Liver (tissue), 3 donors: ENCODE data around the gene GFRA1.

Experiments
- ATF3 ChIP-seq: IDR thresholded peaks from 2 replicates; pipeline ENCODE4 v1.6.1; 2016; ENCODE audit warnings: antibody characterized with exemption
- EGR1 ChIP-seq, 2 donors: IDR thresholded peaks; 2 replicates each; pipeline ENCODE4 v1.6.1; 2016 to 2018; ENCODE audit warnings: antibody characterized with exemption in 2 of 2, low read depth in 2 of 2
- FOXA1 ChIP-seq: IDR thresholded peaks from 2 replicates; pipeline ENCODE4 v1.6.1; 2016; ENCODE audit warnings: antibody characterized with exemption
- MAX ChIP-seq: IDR thresholded peaks from 2 replicates; pipeline ENCODE4 v1.6.1; 2016; ENCODE audit warnings: antibody characterized with exemption
- SP1 ChIP-seq: IDR thresholded peaks from 2 replicates; pipeline ENCODE4 v1.6.1; 2018; ENCODE audit warnings: antibody characterized with exemption, mild to moderate bottlenecking
- TAF1 ChIP-seq: conservative IDR thresholded peaks from 2 replicates; pipeline ENCODE4 v1.6.1; 2016; ENCODE audit warnings: antibody characterized with exemption, mild to moderate bottlenecking
- TF ChIP-seq, protein P1 (sequence below): fragments of 150-350 bp; IDR thresholded peaks from 2 replicates; pipeline ENCODE4 v1.5.1; 2017; ENCODE audit warnings: improper control_type of control experiment, low read depth, low read length; ENCODE audit not compliant: missing input control
- donor health status: healthy.
- donor health status: healthy.

GRCh38 chr10:116168745-116169144, 104.3 kb downstream of the GFRA1 start:
- TF ChIP-seq, protein P1, sequence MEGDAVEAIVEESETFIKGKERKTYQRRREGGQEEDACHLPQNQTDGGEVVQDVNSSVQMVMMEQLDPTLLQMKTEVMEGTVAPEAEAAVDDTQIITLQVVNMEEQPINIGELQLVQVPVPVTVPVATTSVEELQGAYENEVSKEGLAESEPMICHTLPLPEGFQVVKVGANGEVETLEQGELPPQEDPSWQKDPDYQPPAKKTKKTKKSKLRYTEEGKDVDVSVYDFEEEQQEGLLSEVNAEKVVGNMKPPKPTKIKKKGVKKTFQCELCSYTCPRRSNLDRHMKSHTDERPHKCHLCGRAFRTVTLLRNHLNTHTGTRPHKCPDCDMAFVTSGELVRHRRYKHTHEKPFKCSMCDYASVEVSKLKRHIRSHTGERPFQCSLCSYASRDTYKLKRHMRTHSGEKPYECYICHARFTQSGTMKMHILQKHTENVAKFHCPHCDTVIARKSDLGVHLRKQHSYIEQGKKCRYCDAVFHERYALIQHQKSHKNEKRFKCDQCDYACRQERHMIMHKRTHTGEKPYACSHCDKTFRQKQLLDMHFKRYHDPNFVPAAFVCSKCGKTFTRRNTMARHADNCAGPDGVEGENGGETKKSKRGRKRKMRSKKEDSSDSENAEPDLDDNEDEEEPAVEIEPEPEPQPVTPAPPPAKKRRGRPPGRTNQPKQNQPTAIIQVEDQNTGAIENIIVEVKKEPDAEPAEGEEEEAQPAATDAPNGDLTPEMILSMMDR = no peak
- TF ChIP-seq MAX (no peak), FOXA1 (no peak), TAF1 (no peak), ATF3 (no peak), SP1 (no peak), EGR1 (IDR thresholded peaks at IDR 0.05; ENCODE audit: low read depth in 2 of 2) (no peak)
